Muscle of arm (tissue), 14 donors: ENCODE data around the gene ZNF722. TPM values are rescaled to one million over a fixed set of nuclear protein-coding genes. Genes with fewer than 3 reads are reported as not detected.
"Not testable (repeated sequence)": the region's sequence is repeated elsewhere in the genome, so short reads cannot be mapped to it uniquely, and the experiment has no call there.

Experiments
- DNase-seq: peaks from one replicate; pipeline ENCODE4 v3.0.0-alpha.2; 2013
- long read RNA-seq, 11 donors: transcript quantifications; one replicate each; lab custom pipeline, GENCODE V29; 2026
- polyA plus RNA-seq, 12 donors: library from polyadenylated mRNA; unstranded; fragments of 120-200 nt; gene quantifications; one replicate each; pipeline ENCODE4 v1.2.1, GENCODE V29; 2013; ENCODE audit not compliant: insufficient read length in 12 of 12

Gene ZNF722
- not detected for polyA plus RNA-seq
- long read RNA-seq, donor 1, result 0 reads
- long read RNA-seq, donor 2, result 0 reads
- long read RNA-seq, donor 3, result 0 reads
- long read RNA-seq, donor 4, result 0 reads
- long read RNA-seq, donor 5, result 0 reads
- long read RNA-seq, donor 6, result 0 reads
- long read RNA-seq, donor 7, result 0 reads
- long read RNA-seq, donor 8, result 0 reads
- long read RNA-seq, donor 9, result 0 reads
- long read RNA-seq, donor 10, result 0 reads
- long read RNA-seq, donor 11, result 0 reads

GRCh38 chr7:63998549-63998948 is at the start of gene ZNF722:
Gene ZNF722 (plus strand): TSS chr7:63998849. CDS start chr7:63998962, 113 bp downstream.
- no peak for DNase-seq

DNA sequence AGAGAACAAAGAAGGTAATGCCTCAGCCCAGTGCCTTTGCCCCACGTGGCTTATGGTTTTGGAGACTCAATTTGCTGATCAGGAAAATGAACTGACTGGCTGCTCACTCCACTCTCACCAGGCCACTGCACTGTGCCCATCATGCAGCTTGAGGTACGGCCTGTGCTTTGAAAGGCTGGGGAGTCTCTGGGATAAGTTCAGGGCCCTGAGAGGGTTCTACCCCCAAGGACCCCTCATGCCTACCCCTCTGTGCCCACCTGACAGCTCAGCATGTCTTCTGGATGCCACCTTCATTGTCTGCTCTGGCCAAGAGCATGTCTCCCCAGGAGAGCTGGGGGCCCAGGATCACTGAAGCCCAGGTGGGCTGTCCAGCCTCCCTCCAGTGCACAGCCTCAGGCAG is 45.5 kb upstream of the ZNF722 start:
- DNase-seq, result no peak

DNA sequence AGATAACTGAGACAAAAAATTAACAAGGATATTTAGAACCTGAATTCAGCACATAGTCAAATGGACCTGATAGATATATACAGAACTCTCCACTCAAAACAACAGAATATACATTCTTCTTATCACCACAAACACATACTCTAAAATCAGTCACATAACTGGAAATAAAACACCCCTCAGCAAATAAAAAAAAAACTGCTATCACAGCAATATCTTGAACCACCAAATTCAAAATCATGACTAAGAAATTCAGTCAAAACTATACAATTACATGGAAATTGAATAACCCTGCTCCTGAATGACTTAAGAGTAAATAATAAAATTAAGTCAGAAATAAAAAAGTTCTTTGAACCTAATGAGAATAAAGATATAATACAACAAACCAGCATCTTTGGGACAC is 30.0 kb upstream of the ZNF722 start:
- DNase-seq, result no peak

DNA sequence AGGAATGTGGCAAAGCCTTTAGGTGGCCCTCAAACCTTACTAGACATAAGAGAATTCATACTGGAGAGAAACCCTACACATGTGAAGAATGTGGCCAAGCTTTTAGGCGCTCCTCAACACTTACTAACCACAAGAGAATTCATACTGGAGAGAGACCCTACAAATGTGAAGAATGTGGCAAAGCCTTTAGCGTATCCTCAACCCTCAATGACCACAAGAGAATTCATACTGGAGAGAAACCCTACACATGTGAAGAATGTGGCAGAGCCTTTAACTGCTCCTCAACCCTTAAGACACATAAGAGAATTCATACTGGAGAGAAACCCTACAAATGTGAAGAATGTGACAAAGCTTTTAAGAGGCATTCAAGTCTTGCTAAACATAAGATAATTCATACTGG is 16.8 kb downstream of the ZNF722 start:
- not testable (repeated sequence) for DNase-seq

DNA sequence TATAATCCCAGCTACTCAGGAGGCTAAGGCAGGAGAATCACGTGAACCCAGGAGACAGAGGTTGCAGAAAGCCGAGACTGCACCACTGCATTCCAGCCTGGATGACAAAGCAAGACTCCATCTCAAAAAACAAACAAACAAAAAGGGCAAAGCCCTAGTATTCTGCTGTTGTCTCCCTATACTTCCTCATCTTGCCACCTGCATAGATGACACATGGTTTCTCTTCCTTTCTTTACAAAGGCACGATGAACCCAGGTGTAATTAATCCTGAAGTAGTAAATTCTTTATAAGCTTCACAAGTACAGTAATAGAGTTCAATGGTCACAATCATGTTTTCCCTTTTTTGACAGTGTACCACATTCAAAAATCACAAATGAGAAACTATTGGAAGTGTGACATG is 36.7 kb downstream of the ZNF722 start:
- DNase-seq, result no peak

- DNase-seq, result no peak
Measured at GRCh38 chr7:64037095-64037494, 38.4 kb downstream of the ZNF722 start.

- DNase-seq, result no peak
Measured at GRCh38 chr7:64045301-64046040, 46.8 kb downstream of the ZNF722 start, which contains the start of gene ZNF727. Gene ZNF727 (plus strand): TSS chr7:64045434. CDS start chr7:64045622, 188 bp downstream.

DNA sequence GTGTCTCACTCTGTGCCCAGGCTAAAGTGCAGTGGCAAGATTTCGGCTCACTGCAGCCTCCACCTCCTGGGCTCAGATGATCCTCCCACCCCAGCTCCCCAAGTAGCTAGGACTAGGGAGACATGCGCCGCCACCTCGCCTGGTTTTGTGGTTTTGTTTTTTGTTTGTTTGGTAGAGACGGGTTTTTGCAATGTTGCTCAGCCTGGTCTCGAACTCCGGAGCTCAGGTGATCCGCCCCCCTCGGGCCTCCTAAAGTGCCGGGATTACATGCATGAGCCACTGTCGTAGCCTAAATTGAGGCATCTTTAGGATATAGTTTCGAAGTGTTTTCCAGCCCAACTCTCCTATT is 47.4 kb downstream of the ZNF722 start:
- no peak for DNase-seq

Other genes with a start within 250 kb of the ZNF722 start
- under 1 TPM in 6 of 12 donors, not detected in 6; 0.08 to 0.87 (median 0.30) TPM for gene ZNF727, start 46.6 kb downstream of the ZNF722 start, polyA plus RNA-seq
- not detected for gene ZNF735, start 208.4 kb downstream of the ZNF722 start, polyA plus RNA-seq
- gene ZNF679, start 229.6 kb downstream of the ZNF722 start, polyA plus RNA-seq, result not detected